WTC11 (cell line): ENCODE measurements around the gene DPCD. TPM values are rescaled to one million over a fixed set of nuclear protein-coding genes. Genes with fewer than 3 reads are reported as not detected.

Experiments
- ATAC-seq: fragments of 200-7000 bp; cut with Tn5 transposase; 2 replicates; pipeline ENCODE4 v1.10.0; 2021; ENCODE audit warnings: mild to moderate bottlenecking, moderate library complexity
- CTCF ChIA-PET: fragments of 300-600 bp; sonication (Branson Sonifier 250); formaldehyde crosslinking; loops from one replicate; lab custom pipeline; 2021; ENCODE audit warnings: antibody characterized with exemption; lab: Charles Lee
- POLR2A ChIA-PET: fragments of 350-600 bp; sonication (Branson Sonifier 250); formaldehyde crosslinking; loops from one replicate; lab custom pipeline; 2021; ENCODE audit warnings: antibody characterized with exemption; lab: Charles Lee
- DNase-seq: peaks from one replicate; pipeline ENCODE4 v3.0.0; 2021; ENCODE audit warnings: low spot score
- H3K27ac Mint-ChIP-seq: 2 replicates; pipeline ENCODE4 v1.8.0; 2021; ENCODE audit warnings: mixed read lengths
- H3K27me3 Mint-ChIP-seq: 2 replicates; pipeline ENCODE4 v1.8.0; 2021; ENCODE audit warnings: low read depth, mild to moderate bottlenecking, moderate library complexity, mixed read lengths
- H3K36me3 Mint-ChIP-seq: 2 replicates; pipeline ENCODE4 v1.8.0; 2021; ENCODE audit warnings: mixed read lengths
- H3K4me1 Mint-ChIP-seq: 2 replicates; pipeline ENCODE4 v1.8.0; 2022; ENCODE audit warnings: mixed read lengths
- H3K4me3 Mint-ChIP-seq: 2 replicates; pipeline ENCODE4 v1.8.0; 2021; ENCODE audit warnings: mild to moderate bottlenecking, moderate library complexity, mixed read lengths
- H3K9me3 Mint-ChIP-seq: 2 replicates; pipeline ENCODE4 v1.8.0; 2021; ENCODE audit warnings: mixed read lengths
- ATF3 ChIP-seq: sonication (generic); formaldehyde crosslinking; conservative IDR thresholded peaks from 2 replicates; pipeline ENCODE4 v1.8.1; 2022; ENCODE audit warnings: mild to moderate bottlenecking, missing genetic modification reagents
- CBFB ChIP-seq: sonication (generic); formaldehyde crosslinking; IDR thresholded peaks from 2 replicates; pipeline ENCODE4 v1.8.1; 2022; ENCODE audit warnings: mild to moderate bottlenecking, low read depth, missing genetic modification reagents
- CREM ChIP-seq: sonication (generic); formaldehyde crosslinking; IDR thresholded peaks from 2 replicates; pipeline ENCODE4 v1.8.1; 2022; ENCODE audit warnings: mild to moderate bottlenecking, missing genetic modification reagents, moderate library complexity
- CTCF ChIP-seq: fragments of 200-600 bp; IDR thresholded peaks from 2 replicates; pipeline ENCODE4 v1.8.0; 2022; ENCODE audit warnings: antibody characterized with exemption
- ERG ChIP-seq: fragments of 250-450 bp; sonication (Bioruptor Pico); IDR thresholded peaks from 2 replicates; pipeline ENCODE4 v1.8.0; 2021; ENCODE audit warnings: mild to moderate bottlenecking
- FOXK1 ChIP-seq: sonication (generic); formaldehyde crosslinking; IDR thresholded peaks from 2 replicates; pipeline ENCODE4 v1.8.0; 2022; ENCODE audit warnings: mild to moderate bottlenecking, moderate library complexity, missing genetic modification reagents
- GABPB1 ChIP-seq: sonication (generic); formaldehyde crosslinking; IDR thresholded peaks from 2 replicates; pipeline ENCODE4 v1.8.1; 2023; ENCODE audit warnings: mild to moderate bottlenecking, missing genetic modification reagents
- MXD4 ChIP-seq: fragments of 250-450 bp; sonication (Bioruptor Pico); IDR thresholded peaks from 2 replicates; pipeline ENCODE4 v1.8.0; 2021; ENCODE audit warnings: mild to moderate bottlenecking, moderate library complexity, borderline replicate concordance
- NR1H2 ChIP-seq: sonication (generic); formaldehyde crosslinking; IDR thresholded peaks from 2 replicates; pipeline ENCODE4 v1.9.0; 2021; ENCODE audit warnings: mild to moderate bottlenecking, moderate library complexity, missing genetic modification reagents
- OVOL2 ChIP-seq: fragments of 250-450 bp; sonication (Bioruptor Pico); IDR thresholded peaks from 2 replicates; pipeline ENCODE4 v1.9.0; 2021; ENCODE audit warnings: mild to moderate bottlenecking, borderline replicate concordance
- RELA ChIP-seq: sonication (generic); formaldehyde crosslinking; IDR thresholded peaks from 2 replicates; pipeline ENCODE4 v1.8.1; 2022; ENCODE audit warnings: missing genetic modification reagents, mild to moderate bottlenecking, borderline replicate concordance
- SMAD3 ChIP-seq: sonication (generic); formaldehyde crosslinking; IDR thresholded peaks from 2 replicates; pipeline ENCODE4 v1.8.0; 2022; ENCODE audit warnings: missing genetic modification reagents, mild to moderate bottlenecking, borderline replicate concordance
- SMAD4 ChIP-seq: sonication (generic); formaldehyde crosslinking; IDR thresholded peaks from 2 replicates; pipeline ENCODE4 v1.8.0; 2022; ENCODE audit warnings: mild to moderate bottlenecking, missing genetic modification reagents
- SP1 ChIP-seq: sonication (generic); formaldehyde crosslinking; conservative IDR thresholded peaks from 2 replicates; pipeline ENCODE4 v1.8.1; 2022; ENCODE audit warnings: missing genetic modification reagents
- TP53 ChIP-seq: sonication (generic); formaldehyde crosslinking; IDR thresholded peaks from 2 replicates; pipeline ENCODE4 v1.8.1; 2023; ENCODE audit warnings: mild to moderate bottlenecking, missing genetic modification reagents
- ZNF138 ChIP-seq: sonication (generic); formaldehyde crosslinking; conservative IDR thresholded peaks from 2 replicates; pipeline ENCODE4 v1.8.1; 2022; ENCODE audit warnings: mild to moderate bottlenecking, moderate library complexity, missing genetic modification reagents
- ZNF232 ChIP-seq: sonication (generic); formaldehyde crosslinking; IDR thresholded peaks from 2 replicates; pipeline ENCODE4 v1.8.0; 2022; ENCODE audit warnings: mild to moderate bottlenecking, missing genetic modification reagents
- ZNF263 ChIP-seq: sonication (generic); formaldehyde crosslinking; IDR thresholded peaks from 2 replicates; pipeline ENCODE4 v1.8.1; 2022; ENCODE audit warnings: low read depth, mild to moderate bottlenecking, moderate library complexity, missing genetic modification reagents
- ZNF416 ChIP-seq: fragments of 250-450 bp; sonication (Bioruptor Pico); IDR thresholded peaks from 2 replicates; pipeline ENCODE4 v1.9.0; 2021; ENCODE audit warnings: mild to moderate bottlenecking, inconsistent platforms
- ZNF671 ChIP-seq: fragments of 250-450 bp; sonication (Bioruptor Pico); IDR thresholded peaks from 2 replicates; pipeline ENCODE4 v1.8.0; 2021; ENCODE audit warnings: mild to moderate bottlenecking
- total RNA-seq: library from RNA; stranded (reverse); gene quantifications from 3 replicates; pipeline ENCODE4 v1.2.3, GENCODE V29; 2021
- TF ChIP-seq, protein P1 (sequence below): sonication (generic); formaldehyde crosslinking; IDR thresholded peaks from 2 replicates; pipeline ENCODE4 v1.8.0; 2022; ENCODE audit warnings: mild to moderate bottlenecking, missing genetic modification reagents
- TF ChIP-seq, protein P2 (sequence below): sonication (generic); formaldehyde crosslinking; conservative IDR thresholded peaks from 2 replicates; pipeline ENCODE4 v1.8.1; 2023; ENCODE audit warnings: mild to moderate bottlenecking, low read depth, missing genetic modification reagents, moderate library complexity
- TF ChIP-seq, protein P3 (sequence below): sonication (generic); formaldehyde crosslinking; IDR thresholded peaks from 2 replicates; pipeline ENCODE4 v1.8.1; 2022; ENCODE audit warnings: low read depth, missing genetic modification reagents, borderline replicate concordance
- TF ChIP-seq, protein P4 (sequence below): fragments of 250-450 bp; sonication (Bioruptor Pico); IDR thresholded peaks from 2 replicates; pipeline ENCODE4 v1.9.0; 2021; ENCODE audit warnings: mild to moderate bottlenecking
- TF ChIP-seq, protein P5 (sequence below): sonication (generic); formaldehyde crosslinking; IDR thresholded peaks from 2 replicates; pipeline ENCODE4 v1.8.1; 2022; ENCODE audit warnings: mild to moderate bottlenecking, moderate library complexity, missing genetic modification reagents

DPCD gene
- total RNA-seq, 1 experiment from 2014 or later: 21.8 TPM

DNA sequence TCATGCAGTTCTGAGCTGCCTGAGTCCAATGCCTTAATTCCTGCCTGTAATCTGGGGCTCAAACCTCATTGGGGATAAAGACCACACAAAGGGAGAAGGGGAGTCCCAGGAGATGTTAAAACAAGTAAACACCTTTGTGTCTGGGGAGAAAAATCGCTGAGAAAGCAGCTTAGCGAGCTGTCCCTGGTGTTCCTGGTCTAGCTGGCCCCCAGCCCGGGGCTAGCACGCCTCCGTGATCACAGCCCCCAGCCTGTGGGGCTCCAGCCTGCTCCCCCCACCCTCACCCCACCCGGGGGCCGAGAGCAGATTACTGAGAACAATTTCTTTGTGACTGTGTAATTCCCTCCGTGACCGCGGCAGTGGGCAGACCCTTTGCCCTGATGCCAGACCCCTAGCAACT, 24.8 kb downstream of the DPCD start:
- DNase-seq (no peak), ATAC-seq (no peak)
- CTCF ChIA-PET: interaction anchor here (0.9 to 8.5 kb wide), 3 partner anchors 7 to 168 kb away, joined by 3 to 167 read pairs (median 8); no protein-coding TSS in a partner anchor
- POLR2A ChIA-PET: no interaction called here
- Mint-ChIP-seq H3K4me3 (no peak overlapping the region), H3K27ac (no peak overlapping the region), H3K27me3 (no peaks in the 10 kb centered on the region), H3K36me3 (peaks cover 15% of the 10 kb centered on the region), H3K4me1 (peaks cover 22% of the 10 kb centered on the region), H3K9me3 (no peaks in the 10 kb centered on the region)
- no peak for TF ChIP-seq ZNF416 (CRISPR knock-in tag)
- TF ChIP-seq SMAD4: no peak
- no peak for TF ChIP-seq CTCF
- TF ChIP-seq SMAD3 (CRISPR knock-in tag): no peak
- no peak for TF ChIP-seq GABPB1 (CRISPR knock-in tag)
- TF ChIP-seq FOXK1 (CRISPR knock-in tag): no peak
- TF ChIP-seq SP1: no peak
- TF ChIP-seq TP53: no peak
- no peak for TF ChIP-seq ZNF671 (CRISPR knock-in tag)
- TF ChIP-seq, protein P1, sequence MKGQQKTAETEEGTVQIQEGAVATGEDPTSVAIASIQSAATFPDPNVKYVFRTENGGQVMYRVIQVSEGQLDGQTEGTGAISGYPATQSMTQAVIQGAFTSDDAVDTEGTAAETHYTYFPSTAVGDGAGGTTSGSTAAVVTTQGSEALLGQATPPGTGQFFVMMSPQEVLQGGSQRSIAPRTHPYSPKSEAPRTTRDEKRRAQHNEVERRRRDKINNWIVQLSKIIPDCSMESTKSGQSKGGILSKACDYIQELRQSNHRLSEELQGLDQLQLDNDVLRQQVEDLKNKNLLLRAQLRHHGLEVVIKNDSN: no peak
- TF ChIP-seq CBFB (CRISPR knock-in tag): no peak
- TF ChIP-seq, protein P2, sequence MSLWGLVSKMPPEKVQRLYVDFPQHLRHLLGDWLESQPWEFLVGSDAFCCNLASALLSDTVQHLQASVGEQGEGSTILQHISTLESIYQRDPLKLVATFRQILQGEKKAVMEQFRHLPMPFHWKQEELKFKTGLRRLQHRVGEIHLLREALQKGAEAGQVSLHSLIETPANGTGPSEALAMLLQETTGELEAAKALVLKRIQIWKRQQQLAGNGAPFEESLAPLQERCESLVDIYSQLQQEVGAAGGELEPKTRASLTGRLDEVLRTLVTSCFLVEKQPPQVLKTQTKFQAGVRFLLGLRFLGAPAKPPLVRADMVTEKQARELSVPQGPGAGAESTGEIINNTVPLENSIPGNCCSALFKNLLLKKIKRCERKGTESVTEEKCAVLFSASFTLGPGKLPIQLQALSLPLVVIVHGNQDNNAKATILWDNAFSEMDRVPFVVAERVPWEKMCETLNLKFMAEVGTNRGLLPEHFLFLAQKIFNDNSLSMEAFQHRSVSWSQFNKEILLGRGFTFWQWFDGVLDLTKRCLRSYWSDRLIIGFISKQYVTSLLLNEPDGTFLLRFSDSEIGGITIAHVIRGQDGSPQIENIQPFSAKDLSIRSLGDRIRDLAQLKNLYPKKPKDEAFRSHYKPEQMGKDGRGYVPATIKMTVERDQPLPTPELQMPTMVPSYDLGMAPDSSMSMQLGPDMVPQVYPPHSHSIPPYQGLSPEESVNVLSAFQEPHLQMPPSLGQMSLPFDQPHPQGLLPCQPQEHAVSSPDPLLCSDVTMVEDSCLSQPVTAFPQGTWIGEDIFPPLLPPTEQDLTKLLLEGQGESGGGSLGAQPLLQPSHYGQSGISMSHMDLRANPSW (CRISPR knock-in tag): no peak
- no peak for TF ChIP-seq ZNF263 (CRISPR knock-in tag)
- no peak for TF ChIP-seq NR1H2 (CRISPR knock-in tag)
- TF ChIP-seq, protein P3, sequence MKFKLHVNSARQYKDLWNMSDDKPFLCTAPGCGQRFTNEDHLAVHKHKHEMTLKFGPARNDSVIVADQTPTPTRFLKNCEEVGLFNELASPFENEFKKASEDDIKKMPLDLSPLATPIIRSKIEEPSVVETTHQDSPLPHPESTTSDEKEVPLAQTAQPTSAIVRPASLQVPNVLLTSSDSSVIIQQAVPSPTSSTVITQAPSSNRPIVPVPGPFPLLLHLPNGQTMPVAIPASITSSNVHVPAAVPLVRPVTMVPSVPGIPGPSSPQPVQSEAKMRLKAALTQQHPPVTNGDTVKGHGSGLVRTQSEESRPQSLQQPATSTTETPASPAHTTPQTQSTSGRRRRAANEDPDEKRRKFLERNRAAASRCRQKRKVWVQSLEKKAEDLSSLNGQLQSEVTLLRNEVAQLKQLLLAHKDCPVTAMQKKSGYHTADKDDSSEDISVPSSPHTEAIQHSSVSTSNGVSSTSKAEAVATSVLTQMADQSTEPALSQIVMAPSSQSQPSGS (CRISPR knock-in tag): no peak
- no peak for TF ChIP-seq ERG (CRISPR knock-in tag)
- TF ChIP-seq RELA (CRISPR knock-in tag): no peak

DNA sequence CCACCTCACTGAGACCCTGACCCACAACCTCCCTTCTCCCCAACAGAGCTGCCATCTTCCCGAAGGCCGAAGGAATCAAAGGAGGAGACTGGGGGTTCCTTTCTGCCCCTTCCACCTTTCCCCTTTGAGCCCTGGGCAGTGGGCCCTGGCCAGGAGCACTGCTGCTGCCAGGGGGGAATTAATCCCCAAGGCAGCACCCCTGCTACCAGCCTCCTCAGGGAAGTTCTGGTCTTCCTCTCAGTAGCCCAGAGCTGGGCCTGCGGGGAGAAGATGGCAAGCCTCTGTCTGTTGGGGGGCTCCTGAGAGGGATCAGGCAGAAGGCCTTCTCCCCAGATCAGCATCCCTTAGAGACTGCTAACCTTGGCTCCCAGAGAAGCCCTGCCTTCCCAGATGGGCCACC, 25.5 kb downstream of the DPCD start:
- no peaks in the 10 kb centered on the region for H3K27me3 Mint-ChIP-seq
- DNase-seq (no peak), ATAC-seq (no peak)
- no peak for TF ChIP-seq ZNF232 (CRISPR knock-in tag)
- TF ChIP-seq, protein P4, sequence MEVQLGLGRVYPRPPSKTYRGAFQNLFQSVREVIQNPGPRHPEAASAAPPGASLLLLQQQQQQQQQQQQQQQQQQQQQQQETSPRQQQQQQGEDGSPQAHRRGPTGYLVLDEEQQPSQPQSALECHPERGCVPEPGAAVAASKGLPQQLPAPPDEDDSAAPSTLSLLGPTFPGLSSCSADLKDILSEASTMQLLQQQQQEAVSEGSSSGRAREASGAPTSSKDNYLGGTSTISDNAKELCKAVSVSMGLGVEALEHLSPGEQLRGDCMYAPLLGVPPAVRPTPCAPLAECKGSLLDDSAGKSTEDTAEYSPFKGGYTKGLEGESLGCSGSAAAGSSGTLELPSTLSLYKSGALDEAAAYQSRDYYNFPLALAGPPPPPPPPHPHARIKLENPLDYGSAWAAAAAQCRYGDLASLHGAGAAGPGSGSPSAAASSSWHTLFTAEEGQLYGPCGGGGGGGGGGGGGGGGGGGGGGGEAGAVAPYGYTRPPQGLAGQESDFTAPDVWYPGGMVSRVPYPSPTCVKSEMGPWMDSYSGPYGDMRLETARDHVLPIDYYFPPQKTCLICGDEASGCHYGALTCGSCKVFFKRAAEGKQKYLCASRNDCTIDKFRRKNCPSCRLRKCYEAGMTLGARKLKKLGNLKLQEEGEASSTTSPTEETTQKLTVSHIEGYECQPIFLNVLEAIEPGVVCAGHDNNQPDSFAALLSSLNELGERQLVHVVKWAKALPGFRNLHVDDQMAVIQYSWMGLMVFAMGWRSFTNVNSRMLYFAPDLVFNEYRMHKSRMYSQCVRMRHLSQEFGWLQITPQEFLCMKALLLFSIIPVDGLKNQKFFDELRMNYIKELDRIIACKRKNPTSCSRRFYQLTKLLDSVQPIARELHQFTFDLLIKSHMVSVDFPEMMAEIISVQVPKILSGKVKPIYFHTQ (CRISPR knock-in tag): no peak
- no peak for TF ChIP-seq MXD4 (CRISPR knock-in tag)
- no peak for TF ChIP-seq ATF3 (CRISPR knock-in tag)
- TF ChIP-seq OVOL2 (CRISPR knock-in tag): no peak
- TF ChIP-seq, protein P5, sequence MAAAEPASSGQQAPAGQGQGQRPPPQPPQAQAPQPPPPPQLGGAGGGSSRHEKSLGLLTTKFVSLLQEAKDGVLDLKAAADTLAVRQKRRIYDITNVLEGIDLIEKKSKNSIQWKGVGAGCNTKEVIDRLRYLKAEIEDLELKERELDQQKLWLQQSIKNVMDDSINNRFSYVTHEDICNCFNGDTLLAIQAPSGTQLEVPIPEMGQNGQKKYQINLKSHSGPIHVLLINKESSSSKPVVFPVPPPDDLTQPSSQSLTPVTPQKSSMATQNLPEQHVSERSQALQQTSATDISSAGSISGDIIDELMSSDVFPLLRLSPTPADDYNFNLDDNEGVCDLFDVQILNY: no peak
- TF ChIP-seq ZNF138 (CRISPR knock-in tag): no peak
- TF ChIP-seq CREM: no peak
- no peak for TF ChIP-seq SMAD4

More for the DNA sequence above, 25.5 kb downstream of the DPCD start:
- H3K4me3 Mint-ChIP-seq: no peak overlapping the region
- H3K4me1 Mint-ChIP-seq: peaks cover 22% of the 10 kb centered on the region
- ChIA-PET POLR2A (no interaction called here), CTCF (interaction anchor here (0.9 to 8.5 kb wide), 3 partner anchors 8 to 168 kb away, joined by 3 to 167 read pairs (median 8); no protein-coding TSS in a partner anchor)
- peaks cover 14% of the 10 kb centered on the region for H3K36me3 Mint-ChIP-seq
- H3K27ac Mint-ChIP-seq: no peak overlapping the region
- no peaks in the 10 kb centered on the region for H3K9me3 Mint-ChIP-seq
